Right ventricle myocardium inferior (tissue), 1 donor: ENCODE results near the gene LCMT2. TPM values are rescaled to one million over a fixed set of nuclear protein-coding genes. Genes with fewer than 3 reads are reported as not detected.
"Not testable (repeated sequence)": the region's sequence is repeated elsewhere in the genome, so short reads cannot be mapped to it uniquely, and the experiment has no call there.

Experiments
- ATAC-seq: fragments of 200-7000 bp; cut with Tn5 transposase; one replicate; pipeline ENCODE4 v1.9.1; 2020; ENCODE audit warnings: mild to moderate bottlenecking, moderate library complexity
- DNase-seq: peaks from one replicate; pipeline ENCODE4 v3.0.0; 2021; ENCODE audit errors: missing footprints
- intact Hi-C: fragments of 100-400 bp; cut with DNase I; formaldehyde crosslinking; loops from one replicate; pipeline ENCODE4 v1.11.0; 2022
- total RNA-seq: library from RNA; stranded (reverse); fragmentation: NEBNext Ultra II Directional; extraction: Animal tissue kit (Norgen Biotek cat#: 25700); gene quantifications from one replicate; pipeline ENCODE4 v1.2.1, GENCODE V29; 2021
- donor health status: DM: no; HTN: yes; CAD: no; lungs with severe emphysema.

LCMT2 gene
- total RNA-seq, 1 donor from 2014 or later, result 6.0 TPM

GRCh38 chr15:43317566-43318184 is 12.7 kb downstream of the LCMT2 start:
- ATAC-seq (no peak), DNase-seq (no peak)
- intact Hi-C loops, result no loop called here

GRCh38 chr15:43316971-43317346 is 13.4 kb downstream of the LCMT2 start:
- intact Hi-C loops, result no loop called here
- ATAC-seq (no peak), DNase-seq (no peak)

GRCh38 chr15:43316016-43316970 is 14.1 kb downstream of the LCMT2 start:
- ATAC-seq (no peak), DNase-seq (no peak)
- intact Hi-C loops, result no loop called here

DNA sequence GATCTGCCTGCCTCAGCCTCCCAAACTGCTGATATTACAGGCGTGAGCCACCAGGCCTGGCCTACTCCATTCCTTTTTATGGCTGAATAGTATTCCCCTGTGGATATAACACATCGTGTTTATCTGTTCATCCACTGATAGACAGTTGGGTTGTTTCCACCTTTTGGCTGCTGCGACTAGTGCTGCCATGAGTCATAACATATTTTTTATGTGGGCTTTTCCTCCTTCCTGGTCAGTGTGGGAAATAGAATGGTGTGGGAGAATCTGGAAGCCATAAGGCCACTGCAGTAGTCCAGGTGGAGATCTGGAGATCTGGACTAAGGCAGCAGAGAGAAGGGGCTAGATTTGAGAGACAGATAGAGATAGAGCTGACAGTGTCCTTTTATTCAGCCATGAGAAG is 16.2 kb downstream of the LCMT2 start:
- intact Hi-C loops, result no loop called here
- no peak for ATAC-seq
- no peak for DNase-seq

DNA sequence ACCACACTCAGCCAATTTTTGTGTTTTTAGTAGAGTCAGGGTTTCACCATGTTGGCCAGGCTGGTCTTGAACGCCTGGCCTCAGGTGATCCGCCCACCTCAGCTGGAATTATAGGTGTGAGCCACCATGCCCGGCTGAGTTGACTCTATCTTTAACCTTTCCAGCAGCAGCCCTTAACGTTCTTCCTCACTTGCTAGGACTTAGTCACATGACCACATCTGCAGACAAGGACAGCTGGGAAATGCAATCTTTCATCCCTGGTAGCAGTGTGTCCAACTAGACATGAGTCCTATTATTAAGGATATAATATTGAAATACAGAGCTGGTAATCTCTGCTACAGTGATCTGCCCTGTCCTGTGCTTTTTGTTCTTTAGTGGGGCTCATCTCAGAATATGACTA is 18.0 kb downstream of the LCMT2 start:
- DNase-seq (peak; percentile 52), ATAC-seq (no peak)
- intact Hi-C loops, result no loop called here

- ATAC-seq, result no peak
- no peak for DNase-seq
- intact Hi-C loops, result no loop called here
Observed at GRCh38 chr15:43302205-43302817, 28.1 kb downstream of the LCMT2 start, which contains the start of gene TGM7. TSS of gene TGM7 (minus strand) at chr15:43302255.

- ATAC-seq, result no peak
- no peak for DNase-seq
- intact Hi-C loops, result no loop called here
Observed at GRCh38 chr15:43299884-43300283, 30.5 kb downstream of the LCMT2 start.

- no peak for DNase-seq
- ATAC-seq, result no peak
- intact Hi-C loops, result no loop called here
Observed at GRCh38 chr15:43299411-43299810, 31.0 kb downstream of the LCMT2 start.

- intact Hi-C loops, result no loop called here
- ATAC-seq, result no peak
- no peak for DNase-seq
Observed at GRCh38 chr15:43294091-43294706, 36.2 kb downstream of the LCMT2 start.

DNA sequence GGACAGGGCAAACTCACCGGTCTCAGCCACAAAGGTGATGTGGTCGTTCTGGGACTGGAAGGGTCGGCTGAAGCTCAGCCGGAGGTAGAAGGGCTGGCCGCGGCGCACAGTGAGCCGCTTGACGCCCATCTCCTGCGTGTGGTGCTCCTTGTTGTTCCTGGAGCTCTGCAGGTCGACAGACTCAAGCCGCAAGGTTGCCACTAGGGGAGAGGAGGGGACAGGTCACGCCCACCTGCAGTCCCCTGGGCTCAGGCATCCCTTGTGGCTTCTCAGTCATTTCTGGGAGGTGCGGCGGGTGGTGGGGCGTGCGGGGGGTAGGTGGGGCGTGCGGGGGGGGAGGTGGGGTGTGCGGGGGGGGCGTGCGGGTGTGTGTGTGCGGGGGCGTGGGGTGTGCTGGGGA is 36.9 kb downstream of the LCMT2 start:
- no peak for ATAC-seq
- intact Hi-C loops, result no loop called here
- no peak for DNase-seq

DNA sequence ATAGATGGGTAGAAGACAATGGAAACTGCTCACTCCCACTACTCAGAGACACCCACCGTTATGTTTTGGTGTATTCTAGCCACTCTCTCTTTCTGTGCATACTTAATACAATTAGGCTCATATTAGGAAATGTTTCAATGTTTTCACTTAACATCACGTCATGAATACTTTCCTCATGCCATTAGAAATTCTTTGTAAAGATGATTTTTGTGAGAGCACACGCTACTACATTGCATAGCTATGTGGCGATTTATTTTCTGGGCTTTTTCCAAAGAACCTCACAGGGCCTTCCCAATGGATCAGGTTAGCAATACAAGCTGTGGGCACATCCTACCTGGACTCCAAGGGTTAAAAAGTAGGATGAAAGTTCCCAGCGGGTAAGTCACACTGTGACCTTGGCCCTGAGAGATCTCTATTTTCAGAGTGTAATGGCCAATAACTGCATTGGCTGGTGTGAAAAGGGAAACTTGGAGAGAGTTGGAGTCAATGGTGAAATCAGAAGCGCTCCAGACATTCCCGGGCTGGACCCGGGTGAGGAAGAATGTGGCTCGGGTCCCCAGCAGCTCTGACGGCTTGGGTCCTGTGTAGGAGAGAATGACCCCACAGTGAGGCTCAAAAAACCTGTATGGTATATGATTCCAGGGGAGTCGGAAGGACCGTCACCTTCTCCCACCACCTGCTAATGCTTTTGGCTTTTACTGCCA is 37.8 kb downstream of the LCMT2 start:
- intact Hi-C loops, result no loop called here
- no peak for DNase-seq
- ATAC-seq, result no peak

DNA sequence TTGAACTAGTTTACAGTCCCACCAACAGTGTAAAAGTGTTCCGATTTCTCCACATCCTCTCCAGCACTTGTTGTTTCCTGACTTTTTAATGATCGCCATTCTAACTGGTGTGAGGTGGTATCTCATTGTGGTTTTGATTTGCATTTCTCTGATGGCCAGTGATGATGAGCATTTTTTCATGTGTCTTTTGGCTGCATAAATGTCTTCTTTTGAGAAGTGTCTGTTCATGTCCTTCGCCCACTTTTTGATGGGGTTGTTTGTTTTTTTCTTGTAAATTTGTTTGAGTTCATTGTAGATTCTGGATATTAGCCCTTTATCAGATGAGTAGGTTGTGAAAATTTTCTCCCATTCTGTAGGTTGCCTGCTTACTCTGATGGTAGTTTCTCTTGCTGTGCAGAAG is 40.7 kb downstream of the LCMT2 start:
- ATAC-seq, DNase-seq, intact Hi-C loops: not testable (repeated sequence)

DNA sequence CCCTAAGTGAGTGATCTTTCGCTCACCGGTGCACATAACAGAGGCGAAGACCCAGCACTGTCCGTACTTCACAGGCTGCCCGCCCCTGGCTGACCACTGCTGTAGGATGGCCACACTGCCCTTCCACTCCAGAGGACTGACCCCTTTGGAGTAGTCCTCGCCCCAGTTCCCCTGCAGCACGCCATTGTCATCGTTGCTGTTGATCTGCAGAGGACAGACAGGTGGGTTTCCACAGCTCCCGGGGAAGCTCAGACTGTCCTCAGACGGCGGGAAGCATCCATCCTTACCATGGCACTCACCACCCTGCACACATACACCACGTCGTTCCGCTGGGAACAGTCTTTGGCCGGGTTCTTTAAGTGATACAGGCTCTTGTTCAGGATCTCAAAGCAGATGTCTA is 43.1 kb downstream of the LCMT2 start:
- no peak for DNase-seq
- ATAC-seq, result no peak
- intact Hi-C loops, result no loop called here

GRCh38 chr15:43286074-43286473 is 44.3 kb downstream of the LCMT2 start:
- DNase-seq, result no peak
- no peak for ATAC-seq
- intact Hi-C loops, result no loop called here

- intact Hi-C loops, result loop anchor here (1.0 kb wide), 1 partner anchor 60 kb away; no protein-coding TSS in a partner anchor
- ATAC-seq (peak; percentile 63), DNase-seq (no peak)
Observed at GRCh38 chr15:43285609-43286037, 44.8 kb downstream of the LCMT2 start.

DNA sequence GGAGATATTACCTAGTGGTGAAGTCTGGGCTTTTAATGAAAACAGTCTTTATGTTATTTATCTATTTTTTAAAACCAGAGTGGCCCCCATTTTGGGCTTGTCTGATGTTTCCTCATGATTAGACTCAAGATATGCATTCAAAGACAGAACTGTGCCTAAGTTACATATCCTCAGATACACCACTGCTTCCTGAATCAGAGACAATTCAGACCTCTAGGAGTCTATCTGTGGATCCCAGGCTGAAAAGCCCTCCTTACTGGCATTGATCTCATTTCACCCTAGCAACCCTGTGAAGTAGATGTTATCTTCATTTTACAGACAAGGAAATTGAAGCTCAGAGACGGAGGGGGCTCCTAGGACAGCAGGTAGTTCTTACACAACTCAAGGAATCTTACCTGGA is 46.8 kb downstream of the LCMT2 start:
- ATAC-seq (no peak), DNase-seq (no peak)
- intact Hi-C loops, result no loop called here

GRCh38 chr15:43281926-43282602 is 48.3 kb downstream of the LCMT2 start:
- intact Hi-C loops, result no loop called here
- DNase-seq, result no peak
- no peak for ATAC-seq

DNA sequence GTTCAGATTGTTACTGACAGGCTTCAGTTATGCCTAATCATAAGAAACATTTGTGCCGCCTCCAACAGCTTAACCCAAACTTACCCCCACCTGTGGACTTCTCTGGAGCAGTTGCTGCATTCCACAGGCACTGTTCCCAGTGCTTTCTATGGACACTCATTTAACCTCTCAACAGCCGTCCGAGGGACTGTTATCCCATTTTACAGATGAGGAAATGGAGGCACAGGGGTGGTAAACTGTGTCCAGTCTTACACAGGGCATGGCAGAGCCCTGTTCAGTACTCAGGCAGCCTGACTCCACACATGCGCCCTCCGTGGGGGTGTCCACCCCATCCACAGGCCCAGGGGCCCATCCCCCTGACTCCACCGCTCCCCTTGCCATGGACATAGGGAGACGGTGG is 49.4 kb downstream of the LCMT2 start:
- ATAC-seq (no peak), DNase-seq (no peak)
- intact Hi-C loops, result no loop called here
